Central memory CD8-positive, alpha-beta T cell (primary cell): ENCODE measurements around the gene GPR12.

ENCODE experiments used
- ATAC-seq: fragments of 150-1000 bp; cut with Tn5 transposase; replicated peaks from 2 replicates; pipeline ENCODE4 v1.10.0; 2022; ENCODE audit warnings: mild to moderate bottlenecking, moderate FRiP score, moderate number of reproducible peaks; ENCODE audit not compliant: poor library complexity, severe bottlenecking; ENCODE audit errors: extremely low read depth
- DNase-seq, 2 donors: peaks; one replicate each; pipeline ENCODE4 v3.0.0; 2021; ENCODE audit warnings: low spot score in 2 of 2
- H3K27ac Mint-ChIP-seq: one replicate; pipeline ENCODE4 v1.8.0; 2022; ENCODE audit warnings: low read depth, mild to moderate bottlenecking, moderate library complexity, mixed read lengths
- H3K27me3 Mint-ChIP-seq: one replicate; pipeline ENCODE4 v1.8.0; 2022; ENCODE audit warnings: mixed read lengths
- H3K36me3 Mint-ChIP-seq: one replicate; pipeline ENCODE4 v1.8.0; 2022; ENCODE audit warnings: mild to moderate bottlenecking, moderate library complexity, mixed read lengths; ENCODE audit not compliant: insufficient read depth
- H3K4me1 Mint-ChIP-seq: one replicate; pipeline ENCODE4 v1.8.0; 2022; ENCODE audit warnings: mixed read lengths
- H3K4me3 Mint-ChIP-seq: one replicate; pipeline ENCODE4 v1.8.0; 2022; ENCODE audit warnings: mild to moderate bottlenecking, moderate library complexity, mixed read lengths
- H3K9me3 Mint-ChIP-seq: one replicate; pipeline ENCODE4 v1.8.0; 2022; ENCODE audit warnings: mixed read lengths

Gene GPR12, protein sequence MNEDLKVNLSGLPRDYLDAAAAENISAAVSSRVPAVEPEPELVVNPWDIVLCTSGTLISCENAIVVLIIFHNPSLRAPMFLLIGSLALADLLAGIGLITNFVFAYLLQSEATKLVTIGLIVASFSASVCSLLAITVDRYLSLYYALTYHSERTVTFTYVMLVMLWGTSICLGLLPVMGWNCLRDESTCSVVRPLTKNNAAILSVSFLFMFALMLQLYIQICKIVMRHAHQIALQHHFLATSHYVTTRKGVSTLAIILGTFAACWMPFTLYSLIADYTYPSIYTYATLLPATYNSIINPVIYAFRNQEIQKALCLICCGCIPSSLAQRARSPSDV

DNA sequence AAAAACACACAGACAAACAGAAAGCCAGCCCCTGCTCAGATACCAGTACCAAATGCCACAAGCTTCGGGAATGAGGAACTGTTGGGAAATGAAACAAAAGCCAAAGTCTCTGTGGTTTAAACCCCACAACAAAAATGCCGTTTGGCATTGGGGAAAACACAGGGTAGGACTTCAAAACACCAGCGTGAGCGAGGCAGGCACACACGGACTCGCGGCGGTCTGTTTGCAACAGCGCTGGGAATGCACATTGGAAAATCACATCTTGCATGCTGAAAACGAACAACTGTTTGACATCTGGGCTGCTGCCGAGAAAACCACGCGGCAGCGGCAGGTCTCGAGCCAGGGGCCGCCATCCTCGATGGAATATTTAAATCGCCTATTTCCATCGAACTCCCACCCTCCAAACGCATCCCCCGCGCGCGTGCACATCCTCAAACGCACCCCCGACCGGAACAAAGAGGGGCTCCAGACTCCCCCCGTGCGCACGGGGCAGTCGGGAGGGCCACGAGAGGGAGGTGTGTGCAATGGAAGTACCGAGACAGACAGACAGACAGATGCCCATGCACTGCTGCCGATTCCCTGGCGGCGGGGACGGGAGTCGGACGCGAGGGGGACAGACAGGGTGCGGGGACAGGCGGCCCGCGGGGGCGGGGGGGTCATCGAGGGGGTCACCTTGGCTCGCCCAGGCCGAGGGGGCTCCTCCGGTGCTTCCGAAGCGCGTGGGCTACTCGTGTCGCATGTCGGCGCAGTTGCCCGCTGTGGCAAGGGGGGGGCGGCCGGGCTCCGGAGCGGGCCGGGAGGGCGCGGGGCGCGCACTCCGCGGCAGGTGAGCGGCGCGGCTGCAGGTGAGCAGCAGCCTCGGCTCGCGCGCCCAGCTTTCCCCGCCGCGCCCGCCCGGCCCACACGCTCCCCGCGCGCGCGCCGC is at the start of gene GPR12:
Gene GPR12, minus strand, starts transcription at position 880 of the 925 bp plus-strand sequence. CDS start 959 bp downstream, outside the sequence.
- Mint-ChIP-seq H3K27ac (no peak within 1 kb of the TSS), H3K4me1 (peaks cover 12% of the 10 kb centered on the region), H3K9me3 (no peaks in the 10 kb centered on the region), H3K36me3 (no peaks in the 10 kb centered on the region), H3K27me3 (peaks cover 73% of the 10 kb centered on the region), H3K4me3 (peak within 1 kb of the TSS; percentile 67)
- ATAC-seq = no peak
- DNase-seq = no peak

DNA sequence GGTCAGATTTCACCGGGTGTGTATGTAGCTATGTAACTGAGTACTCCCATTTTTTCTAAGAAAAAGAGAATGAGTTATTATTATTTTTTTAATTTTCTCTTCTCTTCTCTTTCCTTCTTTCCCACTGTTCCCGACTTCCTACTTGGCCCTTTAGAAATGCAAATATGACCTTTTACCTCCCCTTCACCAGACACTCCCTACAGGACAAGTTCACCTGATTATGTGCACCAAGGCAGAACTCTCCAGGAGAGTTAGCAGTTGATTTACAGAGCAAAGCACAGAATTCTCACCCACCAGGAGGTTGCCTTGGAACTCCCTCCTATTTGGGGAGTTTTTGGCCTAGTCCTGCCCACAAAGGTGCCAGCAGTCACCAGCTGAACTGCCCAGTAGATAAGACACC is 49.5 kb upstream of the GPR12 start:
- H3K9me3 Mint-ChIP-seq = no peaks in the 10 kb centered on the region
- DNase-seq (no peak), ATAC-seq (no peak)
- no peak overlapping the region for H3K4me3 Mint-ChIP-seq
- H3K27me3 Mint-ChIP-seq = peaks cover 71% of the 10 kb centered on the region
- peaks cover 2% of the 10 kb centered on the region for H3K36me3 Mint-ChIP-seq
- H3K27ac Mint-ChIP-seq = no peak overlapping the region
- no peaks in the 10 kb centered on the region for H3K4me1 Mint-ChIP-seq

DNA sequence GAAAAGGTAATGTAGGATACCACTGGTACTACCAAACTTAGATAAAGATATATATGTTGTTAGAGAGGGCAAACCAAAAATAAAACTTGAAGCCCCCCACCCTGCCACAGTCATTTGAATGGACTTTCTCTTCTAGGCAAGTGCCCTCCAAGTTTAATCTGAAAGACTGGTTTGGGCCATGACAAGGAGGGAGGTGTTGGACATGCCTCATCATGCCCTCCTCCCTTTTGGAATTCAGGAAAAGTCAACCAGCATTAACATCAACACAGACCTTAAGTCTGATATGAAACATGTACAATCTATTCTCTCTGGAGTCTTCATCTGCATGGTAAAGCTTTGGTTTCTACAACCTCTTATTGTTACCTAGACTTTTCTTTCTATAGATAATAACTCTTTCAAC is 46.3 kb upstream of the GPR12 start:
- Mint-ChIP-seq H3K27ac (no peak overlapping the region), H3K4me3 (no peak overlapping the region), H3K36me3 (peaks cover 2% of the 10 kb centered on the region), H3K27me3 (peaks cover 75% of the 10 kb centered on the region), H3K9me3 (no peaks in the 10 kb centered on the region), H3K4me1 (no peaks in the 10 kb centered on the region)
- DNase-seq (no peak), ATAC-seq (no peak)

DNA sequence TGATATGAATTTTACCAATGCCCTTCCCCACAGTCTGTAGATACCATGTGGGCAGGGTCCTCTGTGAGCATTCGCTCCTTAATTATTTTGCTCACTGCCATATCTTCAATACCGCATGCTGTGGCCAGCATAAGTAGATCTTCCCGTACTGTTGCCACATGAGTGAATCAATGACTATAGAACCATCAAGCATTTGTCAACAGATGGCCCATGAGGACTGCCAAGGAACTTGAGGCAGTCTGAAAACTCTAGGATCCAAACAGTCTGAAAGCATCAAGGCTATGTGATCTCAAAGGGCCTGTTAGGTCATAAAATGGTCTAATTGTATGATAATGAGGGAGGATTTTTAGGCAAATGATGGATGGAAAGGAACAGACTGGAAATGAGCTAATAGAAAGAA is 27.4 kb upstream of the GPR12 start:
- no peak for DNase-seq
- H3K27me3 Mint-ChIP-seq = peaks cover 22% of the 10 kb centered on the region
- H3K27ac Mint-ChIP-seq = peak overlapping the region; percentile 30
- no peak for ATAC-seq
- H3K9me3 Mint-ChIP-seq = no peaks in the 10 kb centered on the region
- peaks cover 23% of the 10 kb centered on the region for H3K4me1 Mint-ChIP-seq
- no peak overlapping the region for H3K4me3 Mint-ChIP-seq
- no peaks in the 10 kb centered on the region for H3K36me3 Mint-ChIP-seq

DNA sequence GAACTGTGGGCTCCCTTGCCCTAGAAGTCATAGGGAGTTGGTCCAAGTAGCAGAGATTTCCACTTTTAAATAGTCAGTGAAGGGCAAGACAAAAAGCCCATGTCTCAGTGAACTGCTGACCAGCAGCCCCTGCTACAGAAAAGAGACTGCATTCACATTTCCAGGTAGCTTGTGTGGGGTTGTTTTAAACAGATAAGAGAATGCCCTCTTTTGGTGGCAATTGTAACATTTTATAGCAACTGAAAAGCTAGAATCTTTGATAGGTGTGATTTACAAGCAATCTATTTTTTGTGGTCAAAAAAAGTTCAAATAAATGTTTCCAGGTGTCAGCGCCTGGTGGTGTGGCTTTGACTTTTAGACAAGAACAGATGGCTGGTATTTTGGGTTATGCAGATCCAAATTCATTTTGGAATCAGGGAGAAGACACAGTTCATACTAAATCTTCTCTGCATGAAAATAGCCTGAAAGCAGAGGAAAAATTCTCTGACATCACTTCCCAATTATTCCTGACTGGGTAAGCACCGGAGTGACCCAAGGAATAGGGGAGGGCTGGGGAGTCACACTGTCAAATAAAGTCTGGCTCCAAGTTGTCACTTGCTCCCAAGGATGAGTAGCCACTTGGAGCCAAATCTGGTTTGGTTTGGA is 26.2 kb upstream of the GPR12 start:
- Mint-ChIP-seq H3K9me3 (no peaks in the 10 kb centered on the region), H3K4me1 (peaks cover 23% of the 10 kb centered on the region), H3K36me3 (no peaks in the 10 kb centered on the region), H3K27me3 (peaks cover 12% of the 10 kb centered on the region), H3K4me3 (peak overlapping the region; percentile 80), H3K27ac (no peak overlapping the region)
- ATAC-seq = no peak
- no peak for DNase-seq

DNA sequence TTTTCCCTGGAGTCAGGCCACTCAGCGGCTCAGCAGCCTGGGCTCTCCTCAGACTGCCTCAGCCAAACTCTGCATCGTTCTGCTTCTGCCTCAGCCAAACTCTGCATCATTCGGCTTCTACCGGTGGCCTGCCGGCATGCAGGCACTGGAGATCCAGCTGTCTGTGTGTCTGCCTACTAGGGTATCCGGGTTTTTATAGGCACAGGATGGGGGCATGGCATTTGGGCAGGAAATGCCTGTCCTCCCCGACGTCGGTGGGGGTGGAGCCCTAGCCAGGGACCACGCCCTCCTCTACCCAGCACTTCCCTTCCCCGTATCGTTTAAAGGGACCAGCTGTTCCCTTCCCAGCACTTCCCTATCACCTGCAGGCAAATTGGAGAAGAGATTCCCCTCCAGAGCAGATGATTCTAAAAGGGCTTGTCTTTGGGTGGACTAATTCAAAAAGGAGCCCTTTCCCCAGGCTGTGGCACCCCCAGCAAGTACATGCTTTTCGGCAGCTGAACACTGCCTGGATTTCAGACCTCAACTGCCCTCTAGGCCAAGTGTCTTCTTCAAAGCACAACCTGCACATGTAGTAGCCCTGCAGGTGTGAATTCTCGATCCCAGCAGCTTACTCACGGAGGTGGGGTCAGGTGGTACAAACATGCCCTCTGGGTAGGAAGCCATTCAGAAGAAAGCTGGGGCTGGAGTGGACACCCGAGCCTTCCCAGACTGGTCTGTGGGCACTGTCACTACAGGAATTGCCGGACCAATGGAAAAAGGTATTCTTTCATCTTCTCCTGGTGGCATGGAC is 25.4 kb upstream of the GPR12 start:
- peak overlapping the region; percentile 80 for H3K4me3 Mint-ChIP-seq

DNA sequence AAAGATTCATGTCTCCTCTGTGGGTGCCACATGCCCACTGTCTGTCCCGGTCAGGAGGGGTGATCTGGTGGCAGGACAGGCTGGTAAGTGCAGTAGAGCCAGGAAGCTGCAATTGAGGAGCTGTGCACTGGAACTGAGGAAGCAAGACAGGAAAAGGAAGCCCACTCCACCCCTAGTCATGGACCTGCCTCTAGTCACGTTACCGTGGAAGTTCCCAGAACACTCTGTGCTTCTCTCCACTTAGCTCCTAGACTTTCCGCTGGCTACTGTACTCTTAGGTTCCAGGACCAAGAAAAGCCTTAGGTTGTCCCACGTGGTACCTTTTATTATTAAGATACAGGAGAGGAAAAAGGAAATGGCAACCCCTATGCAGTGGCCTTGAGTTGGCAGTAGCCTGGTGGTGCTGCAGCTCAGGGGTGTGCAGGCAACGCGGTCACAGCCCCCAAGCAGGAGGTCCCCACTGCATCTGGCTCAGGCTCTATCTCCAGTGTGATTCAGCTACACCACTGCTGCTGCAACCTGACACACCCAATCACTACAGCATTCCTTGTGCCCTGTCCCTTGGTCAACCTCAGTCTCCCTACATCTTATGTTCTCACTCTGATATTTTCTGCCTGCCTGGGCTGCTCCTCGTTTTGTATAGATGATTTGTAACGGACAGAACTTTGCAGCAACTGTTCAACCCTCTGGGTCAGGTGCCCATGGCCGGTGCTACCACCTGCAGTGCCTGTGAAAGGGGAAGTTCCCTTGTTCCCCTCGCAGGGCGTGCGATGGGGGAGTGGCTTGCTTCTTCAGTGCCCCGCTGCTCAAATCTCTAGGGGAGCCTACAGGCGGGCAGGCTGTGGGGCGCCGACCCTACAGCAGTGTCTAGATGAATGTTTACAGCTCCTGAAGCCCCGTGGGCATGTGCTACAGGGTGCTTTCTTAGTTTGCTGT is 24.4 kb upstream of the GPR12 start:
- peak overlapping the region; percentile 80 for H3K4me3 Mint-ChIP-seq
- H3K4me1 Mint-ChIP-seq = peaks cover 23% of the 10 kb centered on the region
- no peaks in the 10 kb centered on the region for H3K36me3 Mint-ChIP-seq
- peak; percentile 57 for ATAC-seq
- peak overlapping the region; percentile 71 for H3K27ac Mint-ChIP-seq
- DNase-seq = no peak
- no peaks in the 10 kb centered on the region for H3K9me3 Mint-ChIP-seq
- peaks cover 23% of the 10 kb centered on the region for H3K27me3 Mint-ChIP-seq

More for the DNA sequence above, 25.4 kb upstream of the GPR12 start:
- peaks cover 23% of the 10 kb centered on the region for H3K4me1 Mint-ChIP-seq
- H3K27ac Mint-ChIP-seq = peak overlapping the region; percentile 71
- peak; percentile 17 to 51 for DNase-seq
- peaks cover 12% of the 10 kb centered on the region for H3K27me3 Mint-ChIP-seq
- peak; percentile 81 for ATAC-seq
- H3K9me3 Mint-ChIP-seq = no peaks in the 10 kb centered on the region
- no peaks in the 10 kb centered on the region for H3K36me3 Mint-ChIP-seq

DNA sequence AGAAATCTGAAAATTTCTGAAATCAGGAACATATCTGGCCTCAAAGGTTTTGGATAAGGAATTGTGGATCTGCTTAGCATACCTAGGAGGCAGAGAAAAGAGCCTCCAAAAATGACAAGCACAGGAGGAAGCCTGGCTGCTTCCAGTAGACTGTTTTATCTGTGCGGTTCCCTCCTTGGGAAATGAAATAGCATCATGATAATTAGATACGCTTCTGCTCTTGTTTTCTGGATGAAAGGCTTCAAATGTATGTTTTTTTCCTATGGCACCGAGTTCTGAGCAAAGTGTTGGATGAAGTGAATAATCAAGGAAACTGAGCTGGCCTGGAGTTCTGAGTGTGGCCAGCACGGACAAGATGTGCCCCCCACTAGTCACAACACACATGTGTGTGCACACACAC is 19.8 kb upstream of the GPR12 start:
- peaks cover 5% of the 10 kb centered on the region for H3K9me3 Mint-ChIP-seq
- H3K36me3 Mint-ChIP-seq = no peaks in the 10 kb centered on the region
- peaks cover 22% of the 10 kb centered on the region for H3K27me3 Mint-ChIP-seq
- no peak overlapping the region for H3K27ac Mint-ChIP-seq
- no peak for ATAC-seq
- peaks cover 9% of the 10 kb centered on the region for H3K4me1 Mint-ChIP-seq
- DNase-seq = no peak
- H3K4me3 Mint-ChIP-seq = no peak overlapping the region

DNA sequence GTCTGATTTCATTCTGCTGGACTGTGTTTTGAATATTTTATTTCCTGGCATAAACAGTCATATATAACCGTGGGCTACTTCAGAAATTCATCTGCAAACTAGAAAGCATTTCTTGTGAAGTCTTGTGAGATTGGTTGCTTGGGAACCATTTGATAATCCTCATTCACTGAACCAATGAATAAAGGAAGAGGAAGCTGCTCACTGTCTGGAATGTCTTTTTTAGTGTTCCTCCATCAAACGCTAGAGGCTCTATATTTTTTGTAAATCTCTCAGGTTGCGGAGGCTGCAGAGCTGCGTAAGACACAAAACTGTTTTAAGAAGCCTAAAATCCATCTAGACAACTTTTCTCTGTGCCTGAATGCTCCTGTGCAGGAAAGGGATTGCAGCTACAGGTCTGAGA is 18.7 kb upstream of the GPR12 start:
- peaks cover 22% of the 10 kb centered on the region for H3K27me3 Mint-ChIP-seq
- no peak overlapping the region for H3K4me3 Mint-ChIP-seq
- ATAC-seq (no peak), DNase-seq (no peak)
- no peaks in the 10 kb centered on the region for H3K4me1 Mint-ChIP-seq
- no peaks in the 10 kb centered on the region for H3K36me3 Mint-ChIP-seq
- H3K9me3 Mint-ChIP-seq = peaks cover 5% of the 10 kb centered on the region
- no peak overlapping the region for H3K27ac Mint-ChIP-seq

DNA sequence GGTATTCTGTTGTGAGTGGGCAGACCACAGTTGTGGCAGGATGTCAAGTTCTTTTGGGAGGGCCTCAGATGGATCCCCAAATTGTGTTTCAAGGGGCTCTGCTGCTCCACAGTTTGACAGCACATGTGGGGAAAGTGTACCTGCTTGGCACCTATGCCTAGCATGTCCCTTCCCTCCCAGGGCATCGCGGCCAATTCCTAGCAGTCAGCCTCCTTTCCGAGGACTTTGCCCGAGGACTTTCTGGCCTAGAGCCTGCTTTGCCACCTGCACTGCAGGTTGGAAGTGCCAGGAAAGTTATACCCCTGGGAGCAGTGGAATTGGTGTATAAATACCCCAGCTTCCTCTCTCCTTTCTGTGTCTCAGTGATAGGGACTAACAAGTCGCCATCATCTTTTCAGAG is 11.9 kb upstream of the GPR12 start:
- H3K36me3 Mint-ChIP-seq = no peaks in the 10 kb centered on the region
- H3K27me3 Mint-ChIP-seq = peaks cover 11% of the 10 kb centered on the region
- no peaks in the 10 kb centered on the region for H3K4me1 Mint-ChIP-seq
- H3K27ac Mint-ChIP-seq = no peak overlapping the region
- ATAC-seq (no peak), DNase-seq (no peak)
- peaks cover 5% of the 10 kb centered on the region for H3K9me3 Mint-ChIP-seq
- no peak overlapping the region for H3K4me3 Mint-ChIP-seq

DNA sequence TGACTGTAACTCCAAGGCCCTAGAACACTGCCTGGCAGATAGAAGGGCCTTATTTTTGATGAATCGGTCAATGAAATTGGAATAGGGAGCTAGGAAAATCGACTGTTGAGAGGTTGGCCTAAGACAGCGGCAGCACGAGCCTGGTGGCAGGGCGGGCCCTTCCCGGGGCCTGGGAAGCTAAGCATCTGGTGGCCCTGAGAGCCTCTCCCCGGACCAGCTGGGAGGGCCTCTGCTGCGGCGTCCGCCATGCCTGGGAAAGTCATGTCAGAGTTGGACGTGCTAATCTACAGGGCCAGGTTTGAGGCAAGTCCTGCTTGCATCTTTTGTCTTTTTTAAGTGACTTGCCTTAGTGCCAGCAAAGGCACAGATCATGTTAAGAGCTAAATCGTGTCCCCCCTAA is 11.2 kb upstream of the GPR12 start:
- no peak overlapping the region for H3K4me3 Mint-ChIP-seq
- no peaks in the 10 kb centered on the region for H3K4me1 Mint-ChIP-seq
- no peak overlapping the region for H3K27ac Mint-ChIP-seq
- H3K27me3 Mint-ChIP-seq = peaks cover 12% of the 10 kb centered on the region
- DNase-seq = no peak
- peaks cover 2% of the 10 kb centered on the region for H3K9me3 Mint-ChIP-seq
- H3K36me3 Mint-ChIP-seq = no peaks in the 10 kb centered on the region
- no peak for ATAC-seq
